ENCODE results near the gene GRPEL2. TPM values are rescaled to one million over a fixed set of nuclear protein-coding genes. Genes with fewer than 3 reads are reported as not detected.

Gene GRPEL2
- total and polyA plus RNA-seq, 8 donors, result 1.4 to 19.1 (median 7.0) TPM

DNA sequence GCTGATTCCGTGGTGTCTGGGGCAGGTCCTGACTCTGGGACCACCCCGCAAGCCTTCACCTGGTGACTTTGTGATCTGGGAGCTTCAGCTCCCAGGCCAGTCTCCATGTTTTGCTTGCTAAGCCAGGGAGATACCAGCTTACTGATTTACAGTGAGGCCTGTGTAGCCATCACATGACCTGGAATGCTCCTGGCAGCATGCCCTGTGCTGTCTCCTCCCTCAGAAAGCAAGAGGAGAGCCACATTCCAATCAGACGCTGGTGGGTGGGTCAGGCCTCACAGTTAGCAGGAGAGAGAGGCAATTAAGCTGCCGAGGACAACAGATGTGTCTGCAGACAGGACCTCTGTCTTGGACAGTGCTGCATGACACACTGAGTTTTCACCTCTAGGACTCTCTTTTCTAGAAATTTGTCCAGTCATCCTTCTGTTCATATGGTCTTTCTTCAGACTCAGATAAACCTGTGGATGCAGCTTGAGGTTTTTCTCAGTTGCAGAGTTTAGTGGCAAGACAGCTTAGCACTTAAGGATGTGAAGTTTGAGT is 24.4 kb upstream of the GRPEL2 start:
- TF ChIP-seq POLR2AphosphoS5 (IDR thresholded peaks at IDR 0.05) (peak; percentile 23 to 59 (median 36)), POLR2A (IDR thresholded peaks at IDR 0.05) (no peak)
- 23 to 28% (median 25%) methylated on average over 4 of the region's 4 CpGs for WGBS, 5 donors
- Histone ChIP-seq H3K27ac (peak overlapping the region in 4 of 5 donors; percentile 20 to 65 (median 48)), H3K36me3 (peaks cover 0 to 3% (median 0%) of the 10 kb centered on the region in 4 donors), H3K9me3 (no peaks in the 10 kb centered on the region), H3K4me1 (peaks cover 10 to 27% (median 13%) of the 10 kb centered on the region in 4 donors), H3K4me3 (no peak overlapping the region), H3K27me3 (no peaks in the 10 kb centered on the region)
- intact Hi-C loops (cut with DNase I; ENCODE audit: low total_unique reads), result no loop called here
- DNase-seq, result peak; percentile 88 to 97

DNA sequence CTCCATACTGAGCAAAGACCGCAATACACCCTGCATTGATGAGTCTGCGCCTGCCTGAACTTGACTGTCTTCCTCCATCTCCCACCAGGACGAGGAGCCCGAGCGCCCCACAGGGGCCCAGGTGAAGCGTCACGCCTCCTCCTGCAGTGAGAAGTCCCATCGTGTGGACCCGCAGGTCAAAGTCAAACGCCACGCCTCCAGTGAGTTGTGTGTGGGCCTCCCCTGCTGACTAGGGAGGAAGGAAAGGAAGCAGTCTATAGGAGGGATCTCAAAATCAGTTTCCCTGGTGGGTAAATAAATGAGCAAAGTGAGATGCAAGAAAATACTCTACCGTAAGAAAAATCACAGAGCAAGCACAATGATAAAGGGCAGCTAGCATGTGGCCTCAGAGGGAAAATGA is 22.8 kb upstream of the GRPEL2 start:
- 66 to 81% (median 70%) methylated on average over 12 of the region's 12 CpGs for WGBS, 5 donors
- no peaks in the 10 kb centered on the region for H3K27me3 ChIP-seq
- H3K4me3 ChIP-seq, result no peak overlapping the region
- H3K27ac ChIP-seq, result peak overlapping the region in 1 of 5 donors; percentile 53
- H3K4me1 ChIP-seq, result peaks cover 10 to 22% (median 13%) of the 10 kb centered on the region in 4 donors
- peaks cover 0 to 3% (median 0%) of the 10 kb centered on the region in 4 donors for H3K36me3 ChIP-seq
- no peaks in the 10 kb centered on the region for H3K9me3 ChIP-seq
- TF ChIP-seq, protein P1, sequence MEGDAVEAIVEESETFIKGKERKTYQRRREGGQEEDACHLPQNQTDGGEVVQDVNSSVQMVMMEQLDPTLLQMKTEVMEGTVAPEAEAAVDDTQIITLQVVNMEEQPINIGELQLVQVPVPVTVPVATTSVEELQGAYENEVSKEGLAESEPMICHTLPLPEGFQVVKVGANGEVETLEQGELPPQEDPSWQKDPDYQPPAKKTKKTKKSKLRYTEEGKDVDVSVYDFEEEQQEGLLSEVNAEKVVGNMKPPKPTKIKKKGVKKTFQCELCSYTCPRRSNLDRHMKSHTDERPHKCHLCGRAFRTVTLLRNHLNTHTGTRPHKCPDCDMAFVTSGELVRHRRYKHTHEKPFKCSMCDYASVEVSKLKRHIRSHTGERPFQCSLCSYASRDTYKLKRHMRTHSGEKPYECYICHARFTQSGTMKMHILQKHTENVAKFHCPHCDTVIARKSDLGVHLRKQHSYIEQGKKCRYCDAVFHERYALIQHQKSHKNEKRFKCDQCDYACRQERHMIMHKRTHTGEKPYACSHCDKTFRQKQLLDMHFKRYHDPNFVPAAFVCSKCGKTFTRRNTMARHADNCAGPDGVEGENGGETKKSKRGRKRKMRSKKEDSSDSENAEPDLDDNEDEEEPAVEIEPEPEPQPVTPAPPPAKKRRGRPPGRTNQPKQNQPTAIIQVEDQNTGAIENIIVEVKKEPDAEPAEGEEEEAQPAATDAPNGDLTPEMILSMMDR (IDR thresholded peaks at IDR 0.05), result no peak
- TF ChIP-seq EP300 (IDR thresholded peaks at IDR 0.05) (no peak), POLR2AphosphoS5 (IDR thresholded peaks at IDR 0.05) (no peak), POLR2A (IDR thresholded peaks at IDR 0.05) (no peak)
- intact Hi-C loops (cut with DNase I; ENCODE audit: low total_unique reads), result no loop called here
- peak in 1 of 2 donors; percentile 75 for DNase-seq

DNA sequence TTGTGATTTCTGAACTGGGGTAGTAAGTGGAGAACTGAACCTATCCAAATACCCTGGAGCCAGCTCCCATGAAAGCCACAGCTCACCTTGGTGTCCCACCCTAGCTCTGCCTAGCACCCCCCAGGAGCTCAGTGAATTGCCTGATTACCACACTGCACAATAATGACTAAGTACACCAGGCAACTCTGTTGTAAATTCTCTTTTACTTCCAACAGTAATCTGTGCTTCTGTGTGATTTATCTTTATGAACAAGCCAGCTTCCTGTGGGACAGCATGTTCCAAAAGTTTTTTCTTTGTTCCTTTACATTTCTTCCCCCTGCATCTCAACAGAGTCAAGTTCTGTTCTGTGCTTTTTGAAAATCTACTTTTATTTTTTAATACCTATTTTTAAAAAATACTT is 22.1 kb upstream of the GRPEL2 start:
- H3K27ac ChIP-seq, result peak overlapping the region in 1 of 5 donors; percentile 53
- H3K27me3 ChIP-seq, result no peaks in the 10 kb centered on the region
- no peak for DNase-seq
- peaks cover 10 to 21% (median 13%) of the 10 kb centered on the region in 4 donors for H3K4me1 ChIP-seq
- H3K4me3 ChIP-seq, result no peak overlapping the region
- intact Hi-C loops (cut with DNase I; ENCODE audit: low total_unique reads), result no loop called here
- TF ChIP-seq, protein P1 (IDR thresholded peaks at IDR 0.05), result no peak
- TF ChIP-seq EP300 (IDR thresholded peaks at IDR 0.05) (no peak), POLR2A (IDR thresholded peaks at IDR 0.05) (no peak), POLR2AphosphoS5 (IDR thresholded peaks at IDR 0.05) (no peak)
- H3K36me3 ChIP-seq, result peaks cover 0 to 3% (median 0%) of the 10 kb centered on the region in 4 donors
- H3K9me3 ChIP-seq, result no peaks in the 10 kb centered on the region

DNA sequence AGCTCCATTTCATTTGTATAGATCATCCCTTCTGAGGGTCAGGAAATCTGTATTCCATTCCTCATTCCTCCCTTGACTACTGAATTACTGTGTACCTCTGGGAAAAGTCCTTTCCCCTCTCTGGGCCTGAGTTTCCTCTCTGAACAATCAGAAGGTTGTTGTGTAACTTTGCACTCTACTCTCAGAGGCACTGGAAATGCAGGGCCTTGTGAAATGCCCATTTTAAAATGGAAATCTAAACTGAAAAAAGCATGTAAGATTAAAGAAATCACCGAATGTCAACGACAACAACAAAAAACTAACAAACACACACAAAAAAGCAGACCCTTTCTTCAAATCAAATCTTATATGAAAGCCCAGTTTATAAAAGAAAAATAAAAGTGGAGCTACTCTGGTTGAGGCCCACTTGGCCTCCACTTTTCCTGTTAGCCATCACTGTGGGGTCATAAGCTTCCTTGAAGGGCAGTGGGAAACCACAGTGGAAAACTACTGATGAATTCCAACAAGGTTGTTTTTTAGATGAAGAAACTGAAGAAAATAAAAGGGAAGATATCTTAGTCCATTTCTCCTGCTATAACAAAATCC is 21.6 kb upstream of the GRPEL2 start:
- Histone ChIP-seq H3K27me3 (no peaks in the 10 kb centered on the region), H3K4me1 (peaks cover 10 to 21% (median 13%) of the 10 kb centered on the region in 4 donors), H3K27ac (peak overlapping the region in 1 of 5 donors; percentile 53), H3K36me3 (peaks cover 0 to 3% (median 0%) of the 10 kb centered on the region in 4 donors), H3K4me3 (no peak overlapping the region), H3K9me3 (no peaks in the 10 kb centered on the region)
- no peak for TF ChIP-seq POLR2AphosphoS5 (IDR thresholded peaks at IDR 0.05)
- TF ChIP-seq EP300 (IDR thresholded peaks at IDR 0.05), result no peak
- TF ChIP-seq, protein P1 (IDR thresholded peaks at IDR 0.05), result no peak
- no peak for TF ChIP-seq POLR2A (IDR thresholded peaks at IDR 0.05)
- no peak for DNase-seq
- 88 to 93% (median 91%) methylated on average over 2 of the region's 2 CpGs for WGBS, 5 donors
- intact Hi-C loops (cut with DNase I; ENCODE audit: low total_unique reads), result no loop called here

DNA sequence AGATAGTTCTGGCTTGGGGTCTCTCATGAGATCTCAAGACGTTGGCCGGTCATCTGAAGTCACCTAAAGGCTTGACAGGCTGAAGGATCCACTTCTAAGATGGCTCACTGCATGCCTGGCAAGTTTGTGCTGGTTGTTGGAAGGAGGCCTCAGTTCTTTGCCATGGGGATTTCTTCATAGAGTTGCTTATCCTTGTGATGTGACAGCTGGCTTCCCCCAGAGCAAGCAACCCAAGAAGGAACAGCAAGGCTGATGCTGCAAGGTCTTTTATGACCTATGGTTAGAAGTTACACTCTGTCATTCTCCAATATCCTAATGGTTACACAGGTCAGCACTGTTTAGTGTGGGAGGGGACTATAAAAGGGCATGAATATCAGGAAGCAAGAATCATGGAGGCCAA is 20.7 kb upstream of the GRPEL2 start:
- Histone ChIP-seq H3K36me3 (peaks cover 0 to 2% (median 0%) of the 10 kb centered on the region in 4 donors), H3K4me3 (no peak overlapping the region), H3K27ac (no peak overlapping the region), H3K27me3 (no peaks in the 10 kb centered on the region), H3K9me3 (no peaks in the 10 kb centered on the region), H3K4me1 (peaks cover 10 to 21% (median 13%) of the 10 kb centered on the region in 4 donors)
- DNase-seq, result no peak
- intact Hi-C loops (cut with DNase I; ENCODE audit: low total_unique reads), result no loop called here
- no peak for TF ChIP-seq EP300 (IDR thresholded peaks at IDR 0.05)
- TF ChIP-seq, protein P1 (IDR thresholded peaks at IDR 0.05), result no peak
- TF ChIP-seq POLR2AphosphoS5 (IDR thresholded peaks at IDR 0.05), result no peak
- no peak for TF ChIP-seq POLR2A (IDR thresholded peaks at IDR 0.05)
- WGBS, 5 donors, result 85 to 97% (median 95%) methylated on average over 2 of the region's 2 CpGs
